ENCODE results near the gene KPNA2. TPM values are rescaled to one million over a fixed set of nuclear protein-coding genes. Genes with fewer than 3 reads are reported as not detected.
A peak's percentile ranks its signal among the peaks of the same experiment; 100 is the strongest.
"Not testable (repeated sequence)": the region's sequence is repeated elsewhere in the genome, so short reads cannot be mapped to it uniquely, and the experiment has no call there.

KPNA2 gene
- polyA plus RNA-seq, 1 experiment, result 151 TPM

- no peak for TF ChIP-seq CTCF (IDR thresholded peaks at IDR 0.05; ENCODE audit: low read depth, low read length)
- POLR2A ChIA-PET, result interaction anchor here (0.6 kb wide), 1 partner anchor 7 kb away, joined by 3 read pairs; no protein-coding TSS in a partner anchor
- Histone ChIP-seq H3K27me3 (ENCODE audit: control insufficient read depth, insufficient read depth, low read length) (no peaks in the 10 kb centered on the region), H3K9me3 (ENCODE audit: control insufficient read depth, insufficient read depth, low read length) (peaks cover 4% of the 10 kb centered on the region; the same call in 1 of the 2 replicates), H3K27ac (ENCODE audit: low read depth, low read length) (no peak overlapping the region), H3K4me3 (ENCODE audit: low read depth, low read length) (no peak overlapping the region)
- CTCF ChIA-PET, result no interaction called here
- no peak for DNase-seq (ENCODE audit: low read depth, low spot score)
These were observed 11.8 kb downstream of the KPNA2 start for GRCh38 chr17:68047153-68047846.

GRCh38 chr17:68047890-68048542 lies 12.5 kb downstream of the KPNA2 start:
- DNase-seq (ENCODE audit: low read depth, low spot score); H3K4me3 ChIP-seq (ENCODE audit: low read depth, low read length); H3K27me3 ChIP-seq (ENCODE audit: control insufficient read depth, insufficient read depth, low read length); CTCF ChIA-PET; H3K27ac ChIP-seq (ENCODE audit: low read depth, low read length); H3K9me3 ChIP-seq (ENCODE audit: control insufficient read depth, insufficient read depth, low read length): not testable (repeated sequence)
- POLR2A ChIA-PET, result interaction anchor here (1.6 kb wide), 1 partner anchor 13 kb away, joined by 7 read pairs; the partner anchor contains the start of gene KPNA2

- DNase-seq (ENCODE audit: low read depth, low spot score), result no peak
- Histone ChIP-seq H3K4me3 (ENCODE audit: low read depth, low read length) (no peak overlapping the region), H3K9me3 (ENCODE audit: control insufficient read depth, insufficient read depth, low read length) (peaks cover 6% of the 10 kb centered on the region; the same call in 1 of the 2 replicates), H3K27ac (ENCODE audit: low read depth, low read length) (no peak overlapping the region), H3K27me3 (ENCODE audit: control insufficient read depth, insufficient read depth, low read length) (no peaks in the 10 kb centered on the region)
- no peak for TF ChIP-seq CTCF (IDR thresholded peaks at IDR 0.05; ENCODE audit: low read depth, low read length)
- ChIA-PET POLR2A (interaction anchor here (0.6 to 1.6 kb wide), 2 partner anchors 14 to 133 kb away, joined by 5 to 7 read pairs; partner anchors contain the start of gene KPNA2), CTCF (no interaction called here)
These were observed 13.5 kb downstream of the KPNA2 start for GRCh38 chr17:68048996-68049395.

GRCh38 chr17:68049812-68050437 lies 14.4 kb downstream of the KPNA2 start:
- CTCF ChIA-PET; H3K4me3 ChIP-seq (ENCODE audit: low read depth, low read length); H3K9me3 ChIP-seq (ENCODE audit: control insufficient read depth, insufficient read depth, low read length); DNase-seq (ENCODE audit: low read depth, low spot score); H3K27me3 ChIP-seq (ENCODE audit: control insufficient read depth, insufficient read depth, low read length); H3K27ac ChIP-seq (ENCODE audit: low read depth, low read length): not testable (repeated sequence)
- POLR2A ChIA-PET, result interaction anchor here (0.6 to 1.6 kb wide), 2 partner anchors 14 to 132 kb away, joined by 5 to 7 read pairs; partner anchors contain the start of gene KPNA2

GRCh38 chr17:68051321-68052312 lies 16.1 kb downstream of the KPNA2 start:
- H3K9me3 ChIP-seq (ENCODE audit: control insufficient read depth, insufficient read depth, low read length); H3K27ac ChIP-seq (ENCODE audit: low read depth, low read length); DNase-seq (ENCODE audit: low read depth, low spot score); H3K4me3 ChIP-seq (ENCODE audit: low read depth, low read length); H3K27me3 ChIP-seq (ENCODE audit: control insufficient read depth, insufficient read depth, low read length); CTCF ChIA-PET: not testable (repeated sequence)
- POLR2A ChIA-PET, result interaction anchor here (0.6 kb wide), 2 partner anchors 25 to 49 kb away, joined by 3 to 6 read pairs; no protein-coding TSS in a partner anchor

- CTCF ChIA-PET, result no interaction called here
- POLR2A ChIA-PET, result interaction anchor here (0.6 kb wide), 2 partner anchors 12 to 48 kb away, joined by 3 to 7 read pairs; no protein-coding TSS in a partner anchor
- no peak for DNase-seq (ENCODE audit: low read depth, low spot score)
- H3K27ac ChIP-seq (ENCODE audit: low read depth, low read length), result peak overlapping the region; percentile 97
- no peak overlapping the region for H3K4me3 ChIP-seq (ENCODE audit: low read depth, low read length)
- H3K9me3 ChIP-seq (ENCODE audit: control insufficient read depth, insufficient read depth, low read length), result peaks cover 6% of the 10 kb centered on the region; the same call in 1 of the 2 replicates
- H3K27me3 ChIP-seq (ENCODE audit: control insufficient read depth, insufficient read depth, low read length), result no peaks in the 10 kb centered on the region
- TF ChIP-seq CTCF (IDR thresholded peaks at IDR 0.05; ENCODE audit: low read depth, low read length), result no peak
These were observed 17.3 kb downstream of the KPNA2 start for GRCh38 chr17:68052810-68053209.

All from AG04450 (cell line).